CD4-positive, alpha-beta T cell treated with Interferon gamma for 1 hour (primary cell): Measurements from ENCODE around the gene MTRF1L.
A peak's percentile ranks its signal among the peaks of the same experiment; 100 is the strongest.
"Not testable (repeated sequence)": the region's sequence is repeated elsewhere in the genome, so short reads cannot be mapped to it uniquely, and the experiment has no call there.

Source experiments
- DNase-seq: peaks from one replicate; pipeline ENCODE4 v3.0.0-alpha.2; 2020

Gene MTRF1L

DNA sequence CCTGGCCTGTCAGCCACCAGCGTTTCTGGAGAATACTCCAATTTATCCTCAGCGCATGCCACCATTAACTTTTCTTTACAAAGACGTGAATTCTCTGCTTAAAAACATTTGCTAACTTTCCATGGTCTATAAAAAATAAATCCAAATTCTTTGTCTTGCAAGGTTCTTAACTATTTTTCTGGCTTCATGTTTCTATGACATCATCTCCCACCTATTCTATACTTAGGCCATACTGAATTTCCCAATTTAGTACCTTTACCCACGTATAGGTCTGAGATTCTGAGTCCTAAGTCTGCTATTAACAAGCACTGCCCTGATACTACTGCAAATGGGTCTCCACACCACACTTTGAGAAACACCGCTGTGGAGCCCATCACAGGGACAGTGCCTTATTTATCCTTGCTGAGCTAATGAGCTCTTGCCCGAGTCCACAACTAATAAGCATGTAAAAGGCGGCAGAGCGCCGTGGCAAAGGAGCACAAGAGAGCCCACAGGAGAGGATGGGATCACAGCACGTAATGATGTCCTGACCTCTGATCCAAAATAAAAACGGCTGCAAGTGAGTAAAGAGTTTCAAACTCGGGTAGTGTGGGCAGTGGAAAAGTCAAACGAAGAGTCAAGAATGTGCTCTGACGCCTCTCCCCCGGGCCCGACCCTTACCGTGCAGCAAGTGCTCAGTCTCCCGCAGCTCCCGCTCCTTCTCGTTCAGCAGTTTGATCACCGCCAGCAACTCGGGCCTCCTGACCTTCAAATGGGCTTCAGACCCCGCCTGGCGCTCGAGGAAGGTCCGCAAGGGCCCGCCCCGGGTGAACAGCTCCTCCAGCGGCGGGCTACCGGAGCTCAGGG is 519 bp downstream of the MTRF1L start:
- no peak for DNase-seq

DNA sequence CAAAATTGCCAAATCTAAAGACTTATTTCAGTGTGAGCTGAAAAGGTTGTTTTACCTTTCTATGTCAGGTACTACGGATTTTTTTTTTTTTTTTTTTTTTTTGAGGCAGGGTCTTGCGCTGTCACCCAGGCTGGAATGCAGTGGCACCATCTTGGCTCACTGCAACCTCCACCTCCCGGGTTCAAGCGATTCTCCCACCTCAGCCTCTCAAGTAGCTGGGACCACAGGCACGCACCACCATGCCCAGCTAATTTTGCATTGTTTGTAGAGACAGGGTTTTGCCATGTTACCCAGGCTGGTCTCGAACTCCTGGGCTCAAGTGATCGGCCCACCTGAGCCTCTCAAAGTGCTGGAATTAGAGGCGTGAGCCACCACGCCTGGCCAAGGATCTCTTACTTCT is 1.7 kb downstream of the MTRF1L start:
- not testable (repeated sequence) for DNase-seq

DNA sequence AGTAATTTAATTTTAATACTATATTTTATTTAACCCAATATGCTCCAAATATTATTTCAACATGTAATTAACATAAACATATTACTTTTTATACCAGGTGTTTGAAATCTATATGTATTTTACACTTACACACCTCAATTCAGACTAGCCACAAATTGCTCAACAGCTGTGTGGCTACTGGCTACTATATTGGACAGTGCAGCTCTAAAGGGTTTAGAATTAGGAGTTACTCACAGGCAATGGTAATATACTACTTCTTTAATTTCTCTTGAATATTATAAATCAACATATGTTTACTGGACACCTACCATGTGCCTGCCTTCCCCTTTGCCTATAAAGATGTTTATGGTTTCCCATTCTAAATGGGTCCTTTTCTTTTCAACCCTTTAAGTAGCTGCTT is 2.3 kb downstream of the MTRF1L start:
- no peak for DNase-seq

DNA sequence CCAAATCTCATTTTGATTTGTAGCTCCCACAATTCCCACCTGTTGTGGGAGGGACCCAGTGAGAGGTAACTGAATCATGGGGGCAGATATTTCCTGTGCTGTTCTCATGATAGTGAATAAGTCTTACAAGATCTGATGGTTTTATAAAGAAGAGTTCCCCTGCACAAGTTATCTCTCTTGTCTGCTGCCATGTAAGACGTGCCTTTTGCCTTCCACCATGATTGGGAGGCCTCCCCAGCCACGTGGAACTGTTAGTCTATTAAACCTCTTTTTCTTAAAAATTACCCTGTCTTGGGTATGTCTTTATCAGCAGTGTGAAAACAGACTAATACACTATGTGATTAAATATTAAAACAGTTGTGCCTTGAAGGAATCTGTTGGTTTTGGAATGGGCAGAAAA is 3.0 kb downstream of the MTRF1L start:
- DNase-seq, result not testable (repeated sequence)

DNA sequence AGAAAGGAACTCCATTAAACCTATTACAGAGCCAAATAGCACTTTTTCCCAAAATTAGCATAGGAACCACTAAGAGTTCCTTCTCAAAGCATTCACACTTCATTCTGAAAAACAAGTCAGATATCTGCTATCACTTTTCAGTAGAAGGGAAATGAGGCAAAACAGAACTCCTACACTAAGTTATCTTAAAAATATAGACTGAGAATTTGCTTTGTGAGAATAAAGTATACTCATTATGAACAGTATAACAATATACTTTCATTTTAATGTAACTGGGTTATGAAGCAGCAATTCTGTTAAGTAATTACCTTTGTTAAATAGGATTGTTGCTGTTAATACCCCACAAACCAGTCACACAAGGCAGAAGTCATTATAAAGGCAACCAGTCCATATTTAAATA is 8.7 kb downstream of the MTRF1L start:
- no peak for DNase-seq

DNA sequence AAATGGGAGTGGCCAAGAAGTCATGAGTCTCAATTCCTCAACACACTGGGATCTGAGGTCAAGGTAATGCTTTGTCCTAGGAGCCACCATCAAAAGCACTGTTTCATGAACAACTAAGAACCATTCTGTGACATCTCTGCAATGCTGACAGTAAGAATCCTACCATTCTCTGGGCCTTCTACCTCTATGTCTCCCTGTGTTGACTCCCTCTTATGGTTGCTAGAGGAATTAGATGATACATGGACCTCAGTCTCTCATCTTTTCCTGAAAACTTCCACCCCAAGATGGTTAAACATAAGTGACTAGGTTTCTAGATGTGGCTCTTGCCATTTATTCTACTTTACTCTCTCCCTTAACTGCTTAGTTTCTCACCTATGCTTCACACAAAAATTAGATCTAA is 9.1 kb downstream of the MTRF1L start:
- DNase-seq, result no peak

DNA sequence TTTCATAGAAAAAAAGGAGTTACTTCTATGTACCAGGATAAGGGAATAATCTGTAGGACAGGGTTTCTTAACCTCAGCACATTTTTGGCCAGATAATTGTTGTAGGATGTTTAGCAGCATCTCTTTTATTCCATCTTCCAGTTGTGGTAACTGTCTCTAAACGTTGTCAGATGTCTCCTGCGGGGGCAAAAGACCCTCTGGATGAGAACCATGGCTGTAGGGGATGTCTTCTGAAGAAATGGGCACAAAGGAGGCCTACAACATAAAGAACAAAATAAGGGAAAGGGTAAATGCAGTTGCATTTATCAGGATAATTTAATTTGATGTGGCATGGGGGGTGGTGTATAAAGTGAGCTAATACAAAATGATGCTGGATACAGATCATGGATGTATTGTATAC is 15.5 kb downstream of the MTRF1L start:
- no peak for DNase-seq

DNA sequence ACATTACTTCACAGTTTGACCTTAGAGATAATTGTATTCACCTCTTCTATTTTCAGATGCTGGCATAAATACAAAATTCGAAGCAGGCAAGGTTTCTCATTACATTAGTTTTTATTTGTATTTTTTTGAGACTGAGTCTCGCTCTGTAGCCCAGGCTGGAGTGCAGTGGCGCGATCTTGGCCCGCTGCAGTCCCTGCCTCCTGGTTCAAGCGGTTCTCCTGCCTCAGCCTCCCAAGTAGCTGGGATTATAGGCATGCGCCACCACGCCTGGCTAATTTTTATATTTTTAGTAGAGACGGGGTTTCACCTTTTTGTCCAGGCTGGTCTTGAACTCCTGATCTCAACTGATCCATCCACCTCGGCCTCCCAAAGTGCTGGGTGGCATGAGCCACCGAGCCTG is 17.2 kb downstream of the MTRF1L start:
- DNase-seq, result not testable (repeated sequence)

DNA sequence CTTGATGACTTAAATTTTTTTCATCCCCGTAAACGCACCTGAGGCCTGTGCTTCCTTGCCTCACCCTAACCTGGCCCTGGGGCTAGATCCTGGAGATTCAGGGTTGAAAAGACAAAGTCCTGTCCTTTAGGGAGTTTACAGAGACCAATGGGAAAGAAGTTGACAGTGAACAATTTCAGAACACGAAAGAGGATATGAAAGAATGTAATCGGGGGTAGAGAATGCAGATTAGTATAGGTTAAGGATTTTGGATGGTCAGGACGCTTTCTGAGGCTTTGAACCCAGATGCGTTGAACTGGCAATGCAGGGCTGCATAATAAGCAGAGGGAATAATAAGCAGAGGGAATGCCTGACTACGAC is 18.0 kb downstream of the MTRF1L start:
- DNase-seq, result no peak

DNA sequence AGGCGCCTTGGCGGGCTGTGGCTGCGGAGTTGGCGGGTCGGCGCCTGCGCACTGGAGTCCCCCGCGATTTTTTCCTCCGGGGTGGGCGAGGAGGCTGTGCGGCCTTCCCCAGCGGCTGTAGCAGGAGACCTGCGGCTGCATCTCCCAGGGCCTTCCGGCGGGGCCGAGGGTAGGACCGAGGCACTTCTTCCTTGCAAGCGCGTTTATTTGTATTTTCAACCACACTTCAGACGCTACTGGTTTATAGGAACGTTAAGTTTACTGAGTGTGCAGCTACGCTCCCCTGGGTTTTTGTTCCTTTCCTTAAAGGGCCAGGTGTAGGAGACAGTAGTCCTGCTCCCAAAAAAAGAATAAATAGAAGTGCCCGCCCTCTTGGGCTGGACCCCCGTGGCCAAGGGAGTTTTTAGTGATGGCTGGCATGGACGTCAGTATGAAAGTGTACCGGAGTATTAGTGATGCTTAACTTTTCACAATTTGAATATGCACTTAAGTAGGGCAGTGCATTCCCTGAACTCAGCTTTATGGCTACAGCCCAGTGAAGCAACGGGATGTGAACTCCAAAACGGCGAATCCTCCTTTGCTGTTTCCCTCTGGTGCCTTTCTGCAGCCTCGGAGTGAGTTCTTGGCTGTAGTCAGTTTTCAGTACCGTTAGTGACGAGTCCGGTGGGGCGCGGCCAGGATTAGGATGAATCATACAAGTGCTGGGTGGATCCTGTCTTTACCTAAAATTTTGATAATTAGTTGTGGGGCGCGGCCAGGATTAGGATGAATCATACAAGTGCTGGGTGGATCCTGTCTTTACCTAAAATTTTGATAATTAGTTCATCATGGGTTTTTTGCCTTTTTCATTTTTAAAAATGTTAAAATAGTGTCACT is 18.6 kb downstream of the MTRF1L start:
- DNase-seq, result peak; percentile 64

DNA sequence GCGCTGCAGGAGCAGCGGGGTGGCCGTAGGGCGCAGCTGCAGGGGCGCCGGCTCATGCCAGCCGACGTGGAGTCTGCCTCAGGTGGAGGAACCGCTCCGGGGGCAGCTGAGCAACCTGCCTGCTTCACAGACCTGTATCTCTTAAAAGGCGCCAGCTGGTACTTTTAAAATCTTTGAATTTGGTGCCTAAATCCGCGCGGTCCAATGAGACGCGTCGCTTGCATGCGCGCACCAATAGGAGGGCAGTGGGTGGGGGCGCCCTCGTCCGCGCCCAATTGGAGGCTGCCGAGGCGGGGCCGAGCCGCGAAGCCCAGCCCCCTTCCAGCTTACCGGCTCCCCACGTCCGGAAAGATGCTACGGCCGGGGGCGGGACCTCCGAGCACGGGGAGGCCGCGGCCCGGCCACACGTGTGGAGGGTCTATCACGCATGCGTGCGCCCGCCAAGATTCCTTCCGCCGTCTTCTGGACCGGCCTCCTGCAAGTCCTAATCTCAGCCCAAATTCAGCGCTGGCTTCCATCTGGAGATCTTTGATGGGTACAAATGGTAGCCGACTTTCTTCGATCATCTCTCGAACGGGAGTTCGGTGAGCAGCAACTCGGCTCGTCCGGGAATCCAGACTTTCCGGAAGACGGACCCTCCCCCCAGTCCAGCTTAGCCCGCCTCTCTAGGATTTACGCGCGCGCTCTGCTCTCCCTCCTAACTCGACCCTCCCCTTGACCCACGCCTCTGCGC is 19.4 kb downstream of the MTRF1L start, which contains the start of gene FBXO5:
TSS of gene FBXO5 (minus strand) at position 138 of the 733 bp plus-strand sequence. CDS start at position 56, 82 bp downstream.
- peak; percentile 98 for DNase-seq

DNA sequence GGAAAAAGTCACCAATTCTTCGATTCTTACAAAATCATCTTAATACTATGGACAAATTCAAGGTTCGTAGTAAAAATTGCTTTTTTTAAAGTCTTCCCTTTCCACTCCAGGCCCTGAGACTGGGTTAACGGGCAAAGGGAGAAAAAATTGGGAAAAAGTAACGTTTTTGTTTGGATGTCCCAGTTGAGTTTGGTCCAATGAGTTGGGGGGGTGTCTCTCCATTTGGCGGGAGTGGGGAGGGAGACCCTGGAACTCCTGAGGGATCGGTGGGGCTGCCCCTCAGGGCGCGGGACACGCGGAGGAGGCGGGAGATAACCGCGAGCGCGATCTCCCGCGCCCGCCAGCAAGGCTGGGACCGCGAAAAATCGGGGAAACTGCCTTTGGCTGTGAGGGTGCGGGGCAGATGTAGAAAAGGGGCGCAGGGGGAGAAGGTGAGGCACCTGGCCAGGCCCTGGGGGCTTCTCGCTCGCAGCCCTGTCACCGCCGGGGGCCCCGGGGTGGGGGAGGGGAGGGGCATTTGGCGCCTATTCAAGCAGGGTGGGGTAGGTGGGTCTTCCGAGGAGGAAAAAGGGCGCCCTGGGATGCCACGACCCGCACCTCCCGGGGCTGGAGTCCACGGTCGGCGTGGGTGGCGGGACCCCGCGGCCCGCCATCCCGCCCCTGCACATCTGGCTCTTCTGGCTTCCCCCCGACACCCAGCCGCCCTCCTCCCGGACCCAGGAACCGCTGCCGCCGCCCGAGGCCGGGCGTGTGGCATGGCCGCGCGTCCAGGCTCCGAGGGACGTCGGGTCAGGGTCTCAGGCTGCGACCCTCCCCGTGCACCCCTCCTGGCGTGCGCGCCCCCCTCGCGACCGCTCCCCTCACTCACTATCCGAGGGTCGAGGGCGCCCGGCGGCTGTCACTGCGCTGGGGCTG is 20.3 kb downstream of the MTRF1L start:
- DNase-seq, result no peak

DNA sequence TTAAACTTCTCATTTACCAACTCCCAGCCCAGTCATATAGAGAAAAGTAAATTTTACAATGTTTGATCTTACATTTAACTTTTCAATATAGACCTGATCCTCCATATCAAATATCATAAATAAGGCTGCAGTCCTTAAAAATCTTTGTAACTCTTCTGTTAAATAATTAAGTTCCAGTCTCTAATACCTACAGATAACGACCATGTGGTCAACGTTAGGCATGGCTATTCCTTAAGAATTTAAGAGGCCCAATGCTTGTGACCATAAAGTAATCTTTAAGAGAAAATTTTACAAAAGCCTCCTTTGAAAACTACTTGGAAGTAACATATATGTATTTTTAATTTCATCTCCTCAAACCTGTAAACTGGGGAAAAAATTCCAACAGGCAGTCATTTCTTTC is 21.3 kb downstream of the MTRF1L start:
- no peak for DNase-seq

DNA sequence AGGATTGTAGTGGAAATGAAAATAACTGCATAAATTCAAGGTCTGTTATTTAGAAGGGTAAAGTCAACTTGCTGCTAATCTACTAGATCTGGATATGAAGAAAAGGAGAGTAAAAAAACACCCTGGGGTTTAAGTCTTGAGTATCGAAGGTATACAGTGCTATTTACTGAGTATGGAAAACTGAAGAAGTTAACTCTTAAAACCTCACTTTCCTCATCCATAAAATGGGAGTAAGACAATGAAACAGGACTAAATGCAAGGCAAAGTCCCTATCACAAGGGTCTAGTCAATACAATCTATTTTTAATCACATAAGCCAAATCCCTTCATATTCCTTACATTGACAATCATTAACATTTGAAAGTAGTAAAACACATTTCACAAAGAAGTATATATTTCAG is 21.9 kb downstream of the MTRF1L start:
- DNase-seq, result no peak

DNA sequence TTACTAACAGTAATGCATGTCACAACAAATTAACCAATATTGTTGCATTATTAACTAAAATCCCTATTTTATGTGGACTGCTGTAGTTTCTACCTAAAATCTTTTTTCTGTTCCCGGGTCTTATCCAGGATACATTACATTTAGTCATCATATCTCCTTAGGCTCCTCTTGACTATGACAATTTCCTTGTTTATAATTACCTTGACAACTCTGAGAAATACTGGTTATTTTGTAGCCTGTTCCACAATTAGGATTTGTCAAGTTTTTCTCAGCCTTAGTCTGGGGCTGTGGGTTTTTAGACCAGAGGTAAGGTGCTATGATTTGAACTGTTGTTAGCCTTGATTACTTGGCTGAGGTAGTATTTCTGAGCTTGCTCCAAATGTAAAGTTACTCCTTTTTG is 23.4 kb downstream of the MTRF1L start:
- DNase-seq, result no peak

DNA sequence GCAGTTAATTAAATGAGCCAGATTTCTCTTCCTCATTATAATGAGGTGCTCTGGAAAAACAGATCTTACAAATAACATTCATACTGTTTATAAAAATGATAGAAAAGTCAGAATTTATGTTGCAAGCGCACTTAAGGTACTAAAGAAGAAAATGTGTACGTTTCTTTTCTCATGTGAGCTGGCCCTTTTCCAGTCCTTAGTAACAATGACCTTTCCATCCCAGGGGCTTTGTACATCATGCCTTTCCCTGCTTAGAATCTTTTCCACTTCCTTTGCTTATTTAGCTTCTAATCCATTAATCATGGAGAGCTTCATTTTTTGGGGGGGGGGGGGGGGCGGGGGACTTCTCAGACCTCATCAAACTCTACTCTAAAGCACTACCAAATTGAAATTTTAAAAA is 24.5 kb downstream of the MTRF1L start:
- no peak for DNase-seq

DNA sequence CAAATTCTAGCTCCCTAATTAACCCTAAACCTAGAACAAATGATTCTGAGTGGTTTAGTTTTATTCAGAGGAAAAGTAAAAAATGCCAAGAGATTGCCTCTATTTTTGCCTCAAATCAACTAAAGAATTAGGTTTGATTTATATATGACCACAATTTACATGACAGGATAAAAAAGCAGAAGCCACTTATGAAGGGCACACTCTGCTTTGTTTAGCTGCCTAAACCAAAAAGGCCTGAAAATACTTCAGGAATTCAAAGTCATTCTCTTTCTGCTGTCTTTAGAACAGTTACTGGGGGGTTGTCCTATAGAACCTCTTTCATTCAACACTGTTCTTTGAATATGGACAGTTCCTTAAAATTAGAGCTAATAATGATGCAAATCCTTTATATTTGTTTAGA is 25.0 kb downstream of the MTRF1L start:
- no peak for DNase-seq

DNA sequence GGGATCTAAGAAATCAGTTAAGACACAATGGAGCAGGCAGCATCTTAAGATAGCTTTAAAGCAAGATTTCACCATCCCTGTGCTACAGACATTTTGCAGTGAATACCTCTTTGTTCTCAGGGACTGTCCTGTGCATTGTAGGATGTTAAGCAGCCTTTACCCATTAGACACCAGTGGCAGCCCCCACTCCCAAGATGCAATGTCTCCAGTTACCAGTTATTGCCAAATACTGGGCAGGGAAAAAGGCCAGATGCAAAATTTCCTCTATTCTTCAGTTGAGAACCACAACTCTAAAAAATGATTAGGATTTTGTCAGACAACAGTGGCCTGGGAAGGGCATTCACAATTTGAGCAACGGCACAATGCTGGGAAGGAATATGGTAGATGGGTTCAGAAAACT is 25.8 kb downstream of the MTRF1L start:
- DNase-seq, result no peak

DNA sequence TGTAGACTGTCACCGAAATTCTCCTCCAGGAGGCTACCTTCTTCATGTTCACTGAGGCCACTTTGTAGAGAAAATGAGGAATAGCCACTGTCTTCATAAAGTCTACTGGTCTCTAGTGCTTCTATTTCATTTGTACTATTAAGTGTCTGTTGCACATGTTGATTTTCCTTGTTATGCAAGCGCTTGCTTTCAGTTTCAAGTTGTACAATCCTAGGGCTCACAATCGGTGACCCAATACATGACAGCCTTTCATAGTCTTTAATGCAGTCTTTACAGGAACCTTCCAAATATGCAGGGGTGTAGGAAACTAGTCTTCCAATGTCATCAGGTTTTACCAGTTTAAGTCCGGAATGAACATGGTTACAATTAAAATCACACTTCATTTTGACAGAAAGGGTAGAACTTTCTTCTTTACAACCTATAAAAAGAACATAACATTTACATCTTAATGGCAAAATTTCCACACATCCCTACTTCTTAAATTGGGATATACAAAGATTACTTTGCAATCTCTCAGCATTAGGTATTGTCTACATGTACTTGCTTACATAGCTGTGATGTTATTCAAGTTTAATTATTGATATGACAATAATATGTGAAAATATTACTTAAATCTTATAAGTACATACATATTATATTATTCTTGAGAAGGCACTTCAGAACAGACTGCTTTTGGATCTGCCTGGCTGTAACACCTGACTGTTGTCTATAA is 27.1 kb downstream of the MTRF1L start:
- no peak for DNase-seq

DNA sequence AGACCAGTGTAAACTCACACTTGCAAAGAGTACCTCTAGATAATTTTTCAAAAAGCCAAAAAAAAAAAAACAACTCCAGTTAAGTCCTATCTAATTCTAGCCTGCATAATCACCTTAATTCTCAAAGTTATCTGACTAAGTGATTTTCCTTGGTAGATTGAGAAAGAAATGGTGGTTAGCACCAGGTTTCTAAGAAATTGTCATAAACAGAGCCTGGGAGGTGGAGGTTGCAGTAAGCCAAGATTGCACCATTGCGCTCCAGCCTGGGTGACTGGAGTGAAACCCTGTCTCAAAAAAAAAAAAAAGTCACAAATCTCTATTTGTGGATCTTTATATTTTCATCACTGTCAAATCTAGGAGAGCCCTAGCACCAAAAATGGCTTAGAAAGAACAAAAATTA is 28.6 kb downstream of the MTRF1L start:
- DNase-seq, result no peak

DNA sequence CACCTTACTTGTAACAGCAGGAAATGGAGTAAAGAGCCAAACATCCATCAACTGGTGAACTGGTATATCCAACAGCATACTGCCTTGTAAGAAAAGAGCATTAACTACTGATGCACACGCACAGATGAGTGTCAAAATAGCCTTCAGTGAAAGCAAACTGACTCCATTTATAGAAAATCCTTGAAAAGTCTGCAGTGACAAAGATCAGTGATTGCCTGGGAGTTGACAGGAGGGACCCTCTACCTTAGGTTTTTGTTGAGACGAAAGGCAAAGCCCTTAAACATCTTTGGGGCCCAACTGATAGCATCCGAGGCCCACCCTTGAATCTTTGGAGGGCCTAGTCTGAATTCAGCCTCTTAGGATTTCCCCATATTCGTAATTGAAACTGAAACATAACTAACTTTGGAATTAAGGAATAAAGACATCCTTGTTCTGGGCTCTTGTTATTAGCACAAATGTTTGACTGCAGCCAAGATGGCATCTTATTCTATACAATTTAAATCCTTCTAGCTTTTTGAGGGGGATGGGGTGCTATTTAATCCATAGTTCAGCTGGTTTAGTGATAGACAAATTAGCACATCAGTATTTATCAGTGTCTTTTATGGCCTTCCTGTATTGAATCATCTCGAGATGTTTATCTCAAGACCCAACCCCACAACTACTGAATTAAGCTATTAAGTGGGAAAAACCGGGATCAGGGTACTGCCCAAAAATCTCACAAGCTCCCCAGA is 32.7 kb downstream of the MTRF1L start:
- no peak for DNase-seq
